Tibial nerve (tissue), 4 donors: Measurements from ENCODE around the gene ZNF45. TPM values are rescaled to one million over a fixed set of nuclear protein-coding genes. Genes with fewer than 3 reads are reported as not detected.

Experiments
- DNase-seq, 2 donors: peaks; one replicate each; pipeline ENCODE4 v3.0.0-alpha.2; 2019; ENCODE audit warnings: low spot score in 2 of 2
- H3K27ac ChIP-seq, 4 donors: fragments of 200-600 bp; sonication (generic) in 3 of 4; one replicate each; pipeline ENCODE4 v1.5.1; 2017 to 2019; ENCODE audit warnings: mild to moderate bottlenecking in 1 of 4
- H3K27me3 ChIP-seq, 2 donors: fragments of 200-600 bp; sonication (generic) in 1 of 2; one replicate each; pipeline versions ENCODE4 v1.5.1 to v1.6.0; 2017 to 2019
- H3K36me3 ChIP-seq, 3 donors: fragments of 200-600 bp; sonication (generic); one replicate each; pipeline ENCODE4 v1.5.1; 2018 to 2019
- H3K4me1 ChIP-seq, 4 donors: fragments of 200-600 bp; sonication (generic) in 3 of 4; one replicate each; pipeline ENCODE4 v1.5.1; 2017 to 2019
- H3K4me3 ChIP-seq, 4 donors: fragments of 200-600 bp; sonication (generic) in 3 of 4; one replicate each; pipeline ENCODE4 v1.5.1; 2017 to 2019; ENCODE audit warnings: mild to moderate bottlenecking in 1 of 4, moderate library complexity in 1 of 4
- H3K9me3 ChIP-seq, 4 donors: fragments of 200-600 bp; sonication (generic) in 3 of 4; one replicate each; pipeline ENCODE4 v1.5.1; 2017 to 2019
- CTCF ChIP-seq, 5 experiments: fragments of 200-600 bp in 3 of 5; fragments of 450-650 bp in 2 of 5; sonication (generic) in 3 of 5; IDR thresholded peaks; one replicate each; pipeline ENCODE4 v1.5.1; 2016 to 2019; ENCODE audit warnings: antibody characterized with exemption in 5 of 5, mild to moderate bottlenecking in 3 of 5, moderate library complexity in 2 of 5
- EP300 ChIP-seq, 2 donors: sonication (generic); formaldehyde crosslinking; IDR thresholded peaks; one replicate each; pipeline ENCODE4 v1.6.1; 2017; ENCODE audit warnings: antibody characterized with exemption in 2 of 2, mild to moderate bottlenecking in 1 of 2
- POLR2A ChIP-seq, 2 donors: fragments of 450-650 bp; IDR thresholded peaks; one replicate each; pipeline ENCODE4 v1.6.1; 2017; ENCODE audit warnings: antibody characterized with exemption in 2 of 2, mild to moderate bottlenecking in 2 of 2, moderate library complexity in 2 of 2
- WGBS, 2 donors: methylation state at CpG; one replicate each; pipeline ENCODE4 v1.1.5; 2018; 5-methylcytosine and 5-hydroxymethylcytosine counted together
- total RNA-seq, 4 donors: library from RNA; depleted of rRNA; stranded (reverse); fragments of >200 nt; gene quantifications; one replicate each; pipeline ENCODE4 v1.1.0, GENCODE V29; 2016

Gene ZNF45
- total RNA-seq, result 10 to 100 TPM in 3 of 4 donors, 1 to 10 TPM in 1; 8.7 to 26.9 (median 17.7) TPM

- peak; percentile 69 to 90 for DNase-seq
Observed at GRCh38 chr19:43934985-43935708, at the start of gene ZNF45. Gene ZNF45, minus strand, starts transcription at chr19:43935282. Its CDS starts 13,097 bp downstream, at chr19:43922185.

GRCh38 chr19:43984687-43985000 lies 49.6 kb upstream of the ZNF45 start:
- peaks cover 0 to 39% (median 5%) of the 10 kb centered on the region in 3 donors for H3K36me3 ChIP-seq
- peak overlapping the region in 3 of 4 donors; percentile 60 to 85 (median 81) for H3K27ac ChIP-seq
- DNase-seq, result no peak
- TF ChIP-seq POLR2A (IDR thresholded peaks at IDR 0.05), result no peak
- WGBS, 2 donors, result 2 to 3% methylated on average over 14 of the region's 14 CpGs
- H3K27me3 ChIP-seq, result no peaks in the 10 kb centered on the region
- H3K9me3 ChIP-seq, result peaks cover 0 to 48% (median 10%) of the 10 kb centered on the region in 4 donors
- peaks cover 0 to 14% (median 7%) of the 10 kb centered on the region in 4 donors for H3K4me1 ChIP-seq
- peak overlapping the region; percentile 46 to 79 (median 58) for H3K4me3 ChIP-seq

More at GRCh38 chr19:43934985-43935708, at the start of gene ZNF45:
- Histone ChIP-seq H3K27ac (peak within 1 kb of the TSS; percentile 43 to 90 (median 80)), H3K27me3 (no peaks in the 10 kb centered on the region), H3K9me3 (no peaks in the 10 kb centered on the region), H3K4me3 (peak within 1 kb of the TSS; percentile 41 to 69 (median 53)), H3K36me3 (peaks cover 0 to 32% (median 19%) of the 10 kb centered on the region in 3 donors), H3K4me1 (peaks cover 0 to 23% (median 10%) of the 10 kb centered on the region in 4 donors)
- WGBS, 2 donors, result 1% methylated on average over 32 to 41 of the region's 42 CpGs
- no peak for TF ChIP-seq CTCF (IDR thresholded peaks at IDR 0.05)
- no peak for TF ChIP-seq POLR2A (IDR thresholded peaks at IDR 0.05)
- TF ChIP-seq EP300 (IDR thresholded peaks at IDR 0.05), result peak; percentile 22 to 75

- TF ChIP-seq EP300 (IDR thresholded peaks at IDR 0.05) (peak in 1 of 2 donors; percentile 81), POLR2A (IDR thresholded peaks at IDR 0.05) (peak in 1 of 2 donors; percentile 17), CTCF (IDR thresholded peaks at IDR 0.05) (no peak)
- peaks cover 0 to 14% (median 7%) of the 10 kb centered on the region in 4 donors for H3K4me1 ChIP-seq
- H3K4me3 ChIP-seq, result peak within 1 kb of the TSS; percentile 46 to 79 (median 58)
- H3K9me3 ChIP-seq, result peaks cover 0 to 50% (median 12%) of the 10 kb centered on the region in 4 donors
- H3K36me3 ChIP-seq, result peaks cover 0 to 33% (median 2%) of the 10 kb centered on the region in 3 donors
- 1% methylated on average over 39 to 40 of the region's 40 CpGs for WGBS, 2 donors
- H3K27me3 ChIP-seq, result no peaks in the 10 kb centered on the region
- H3K27ac ChIP-seq, result peak within 1 kb of the TSS; percentile 3 to 85 (median 70)
- peak; percentile 76 to 87 for DNase-seq
Observed at GRCh38 chr19:43983912-43984686, 49.0 kb upstream of the ZNF45 start, which contains the start of gene ZNF155. Gene ZNF155, plus strand, starts transcription at chr19:43984188. Its CDS starts 4,356 bp downstream, at chr19:43988544.

- Histone ChIP-seq H3K36me3 (peaks cover 0 to 27% (median 0%) of the 10 kb centered on the region in 3 donors), H3K27ac (peak overlapping the region in 1 of 4 donors; percentile 81), H3K4me3 (peak overlapping the region; percentile 46 to 79 (median 58)), H3K4me1 (peaks cover 0 to 14% (median 7%) of the 10 kb centered on the region in 4 donors), H3K9me3 (peaks cover 0 to 56% (median 14%) of the 10 kb centered on the region in 4 donors), H3K27me3 (no peaks in the 10 kb centered on the region)
- WGBS, 2 donors, result 77 to 80% methylated on average over 2 of the region's 2 CpGs
- DNase-seq, result no peak
- no peak for TF ChIP-seq CTCF (IDR thresholded peaks at IDR 0.05)
- TF ChIP-seq POLR2A (IDR thresholded peaks at IDR 0.05), result no peak
- TF ChIP-seq EP300 (IDR thresholded peaks at IDR 0.05), result no peak
Observed at GRCh38 chr19:43983544-43983911, 48.4 kb upstream of the ZNF45 start.

GRCh38 chr19:43976732-43977131 lies 41.6 kb upstream of the ZNF45 start:
- TF ChIP-seq POLR2A (IDR thresholded peaks at IDR 0.05), result no peak
- TF ChIP-seq CTCF (IDR thresholded peaks at IDR 0.05), result no peak
- TF ChIP-seq EP300 (IDR thresholded peaks at IDR 0.05), result no peak
- Histone ChIP-seq H3K27me3 (no peaks in the 10 kb centered on the region), H3K4me3 (no peak overlapping the region), H3K4me1 (no peaks in the 10 kb centered on the region), H3K9me3 (peaks cover 4 to 100% (median 50%) of the 10 kb centered on the region in 4 donors), H3K36me3 (peaks cover 0 to 22% (median 0%) of the 10 kb centered on the region in 3 donors), H3K27ac (no peak overlapping the region)
- 92 to 93% methylated on average over 1 of the region's 1 CpG for WGBS, 2 donors
- DNase-seq, result no peak
